ENCODE measurements around the gene NTHL1. TPM values are rescaled to one million over a fixed set of nuclear protein-coding genes. Genes with fewer than 3 reads are reported as not detected.

The NTHL1 gene
- total and polyA plus RNA-seq, 10 of the 15 experiments (the other 5 are each of a cell fraction or from before 2014, with no cell fraction given) = 0.85 to 54.7 (median 39.0) TPM

GRCh38 chr16:2087748-2088631 lies 40.4 kb upstream of the NTHL1 start (continued):
- TF ChIP-seq MLLT1 (IDR thresholded peaks at IDR 0.05) (no peak), NFYA (IDR thresholded peaks at IDR 0.05; ENCODE audit: borderline replicate concordance, low read depth, low read length) (no peak), HDAC6 (IDR thresholded peaks at IDR 0.05; ENCODE audit: unreplicated experiment) (no peak), ZBTB11 (CRISPR knock-in tag; IDR thresholded peaks at IDR 0.05) (no peak), BCL3 (IDR thresholded peaks at IDR 0.05; ENCODE audit: borderline replicate concordance, insufficient read depth, low read depth, low read length, poor library complexity, severe bottlenecking) (no peak), PRDM15 (CRISPR knock-in tag; IDR thresholded peaks at IDR 0.05) (no peak), SIN3A (IDR thresholded peaks at IDR 0.05; ENCODE audit: low read depth, low read length) (no peak), BCL11A (IDR thresholded peaks at IDR 0.05; ENCODE audit: low read depth, low read length) (no peak), JUND (IDR thresholded peaks at IDR 0.05; ENCODE audit: low read depth, low read length) (no peak), LARP7 (IDR thresholded peaks at IDR 0.05) (no peak), JUNB (IDR thresholded peaks at IDR 0.05) (no peak)
